WTC11 (cell line): ENCODE measurements around the gene COL27A1. TPM values are rescaled to one million over a fixed set of nuclear protein-coding genes. Genes with fewer than 3 reads are reported as not detected.

Experiments used
- ATAC-seq: fragments of 200-7000 bp; cut with Tn5 transposase; 2 replicates; pipeline ENCODE4 v1.10.0; 2021; ENCODE audit warnings: mild to moderate bottlenecking, moderate library complexity
- CTCF ChIA-PET: fragments of 300-600 bp; sonication (Branson Sonifier 250); formaldehyde crosslinking; loops from one replicate; lab custom pipeline; 2021; ENCODE audit warnings: antibody characterized with exemption; lab: Charles Lee
- POLR2A ChIA-PET: fragments of 350-600 bp; sonication (Branson Sonifier 250); formaldehyde crosslinking; loops from one replicate; lab custom pipeline; 2021; ENCODE audit warnings: antibody characterized with exemption; lab: Charles Lee
- DNase-seq: peaks from one replicate; pipeline ENCODE4 v3.0.0; 2021; ENCODE audit warnings: low spot score
- H3K27ac Mint-ChIP-seq: 2 replicates; pipeline ENCODE4 v1.8.0; 2021; ENCODE audit warnings: mixed read lengths
- H3K27me3 Mint-ChIP-seq: 2 replicates; pipeline ENCODE4 v1.8.0; 2021; ENCODE audit warnings: low read depth, mild to moderate bottlenecking, moderate library complexity, mixed read lengths
- H3K36me3 Mint-ChIP-seq: 2 replicates; pipeline ENCODE4 v1.8.0; 2021; ENCODE audit warnings: mixed read lengths
- H3K4me1 Mint-ChIP-seq: 2 replicates; pipeline ENCODE4 v1.8.0; 2022; ENCODE audit warnings: mixed read lengths
- H3K4me3 Mint-ChIP-seq: 2 replicates; pipeline ENCODE4 v1.8.0; 2021; ENCODE audit warnings: mild to moderate bottlenecking, moderate library complexity, mixed read lengths
- H3K9me3 Mint-ChIP-seq: 2 replicates; pipeline ENCODE4 v1.8.0; 2021; ENCODE audit warnings: mixed read lengths
- AR ChIP-seq: fragments of 250-450 bp; sonication (Bioruptor Pico); IDR thresholded peaks from 2 replicates; pipeline ENCODE4 v1.9.0; 2021; ENCODE audit warnings: mild to moderate bottlenecking
- ATF2 ChIP-seq: sonication (generic); formaldehyde crosslinking; IDR thresholded peaks from 2 replicates; pipeline ENCODE4 v1.8.1; 2022; ENCODE audit warnings: low read depth, missing genetic modification reagents, borderline replicate concordance
- EMX1 ChIP-seq: fragments of 250-450 bp; sonication (Bioruptor Pico); IDR thresholded peaks from 2 replicates; pipeline ENCODE4 v1.8.0; 2021; ENCODE audit warnings: mild to moderate bottlenecking
- FOXK1 ChIP-seq: sonication (generic); formaldehyde crosslinking; IDR thresholded peaks from 2 replicates; pipeline ENCODE4 v1.8.0; 2022; ENCODE audit warnings: mild to moderate bottlenecking, moderate library complexity, missing genetic modification reagents
- GABPB1 ChIP-seq: sonication (generic); formaldehyde crosslinking; IDR thresholded peaks from 2 replicates; pipeline ENCODE4 v1.8.1; 2023; ENCODE audit warnings: mild to moderate bottlenecking, missing genetic modification reagents
- GRHL2 ChIP-seq: fragments of 250-450 bp; sonication (Bioruptor Pico); IDR thresholded peaks from 2 replicates; pipeline ENCODE4 v1.8.0; 2022; ENCODE audit warnings: mild to moderate bottlenecking, moderate library complexity; ENCODE audit not compliant: insufficient replicate concordance, severe bottlenecking
- HMGA2 ChIP-seq: fragments of 250-450 bp; sonication (Bioruptor Pico); IDR thresholded peaks from 2 replicates; pipeline ENCODE4 v1.4.0; 2021; ENCODE audit warnings: mild to moderate bottlenecking, moderate library complexity
- HMGXB4 ChIP-seq: sonication (generic); formaldehyde crosslinking; IDR thresholded peaks from 2 replicates; pipeline ENCODE4 v1.8.1; 2023; ENCODE audit warnings: mild to moderate bottlenecking, moderate library complexity, missing genetic modification reagents
- JAZF1 ChIP-seq: fragments of 250-450 bp; sonication (Bioruptor Pico); IDR thresholded peaks from 2 replicates; pipeline ENCODE4 v1.9.0; 2021; ENCODE audit warnings: moderate library complexity, mild to moderate bottlenecking, inconsistent platforms
- KAT7 ChIP-seq: sonication (generic); formaldehyde crosslinking; IDR thresholded peaks from 2 replicates; pipeline ENCODE4 v1.8.1; 2023; ENCODE audit warnings: missing genetic modification reagents, mild to moderate bottlenecking, borderline replicate concordance
- MLX ChIP-seq: sonication (generic); formaldehyde crosslinking; IDR thresholded peaks from 2 replicates; pipeline ENCODE4 v1.8.1; 2023; ENCODE audit warnings: mild to moderate bottlenecking, missing genetic modification reagents, moderate library complexity
- MXD4 ChIP-seq: fragments of 250-450 bp; sonication (Bioruptor Pico); IDR thresholded peaks from 2 replicates; pipeline ENCODE4 v1.8.0; 2021; ENCODE audit warnings: mild to moderate bottlenecking, moderate library complexity, borderline replicate concordance
- NFE2L1 ChIP-seq: sonication (generic); formaldehyde crosslinking; IDR thresholded peaks from 2 replicates; pipeline ENCODE4 v1.8.1; 2023; ENCODE audit warnings: missing genetic modification reagents
- NR3C1 ChIP-seq: sonication (generic); formaldehyde crosslinking; conservative IDR thresholded peaks from 2 replicates; pipeline ENCODE4 v1.8.1; 2023; ENCODE audit warnings: low read depth, mild to moderate bottlenecking, missing genetic modification reagents
- OVOL2 ChIP-seq: fragments of 250-450 bp; sonication (Bioruptor Pico); IDR thresholded peaks from 2 replicates; pipeline ENCODE4 v1.9.0; 2021; ENCODE audit warnings: mild to moderate bottlenecking, borderline replicate concordance
- PRRX2 ChIP-seq: fragments of 250-450 bp; sonication (Bioruptor Pico); IDR thresholded peaks from 2 replicates; pipeline ENCODE4 v1.8.0; 2021; ENCODE audit warnings: mild to moderate bottlenecking
- TEAD1 ChIP-seq: sonication (generic); formaldehyde crosslinking; IDR thresholded peaks from 2 replicates; pipeline ENCODE4 v1.8.0; 2022; ENCODE audit warnings: mild to moderate bottlenecking, missing genetic modification reagents
- TEAD4 ChIP-seq: sonication (generic); formaldehyde crosslinking; IDR thresholded peaks from 2 replicates; pipeline ENCODE4 v1.8.0; 2022; ENCODE audit warnings: mild to moderate bottlenecking, missing genetic modification reagents
- TP53 ChIP-seq: sonication (generic); formaldehyde crosslinking; IDR thresholded peaks from 2 replicates; pipeline ENCODE4 v1.8.1; 2023; ENCODE audit warnings: mild to moderate bottlenecking, missing genetic modification reagents
- ZBTB21 ChIP-seq: sonication (generic); formaldehyde crosslinking; IDR thresholded peaks from 2 replicates; pipeline ENCODE4 v1.8.1; 2023; ENCODE audit warnings: mild to moderate bottlenecking, missing genetic modification reagents, borderline replicate concordance
- ZBTB43 ChIP-seq: sonication (generic); formaldehyde crosslinking; IDR thresholded peaks from 2 replicates; pipeline ENCODE4 v1.8.1; 2023; ENCODE audit warnings: mild to moderate bottlenecking, missing genetic modification reagents
- ZMAT4 ChIP-seq: fragments of 250-450 bp; sonication (Bioruptor Pico); IDR thresholded peaks from 2 replicates; pipeline ENCODE4 v1.9.0; 2021; ENCODE audit warnings: mild to moderate bottlenecking
- ZNF121 ChIP-seq: sonication (generic); formaldehyde crosslinking; IDR thresholded peaks from 2 replicates; pipeline ENCODE4 v1.8.0; 2023; ENCODE audit warnings: missing genetic modification reagents
- ZNF219 ChIP-seq: sonication (generic); formaldehyde crosslinking; IDR thresholded peaks from 2 replicates; pipeline ENCODE4 v1.8.0; 2023; ENCODE audit warnings: missing genetic modification reagents, mild to moderate bottlenecking, borderline replicate concordance
- ZNF232 ChIP-seq: sonication (generic); formaldehyde crosslinking; IDR thresholded peaks from 2 replicates; pipeline ENCODE4 v1.8.0; 2022; ENCODE audit warnings: mild to moderate bottlenecking, missing genetic modification reagents
- total RNA-seq: library from RNA; stranded (reverse); gene quantifications from 3 replicates; pipeline ENCODE4 v1.2.3, GENCODE V29; 2021

COL27A1 gene
- total RNA-seq, 1 experiment from 2014 or later = 47.5 TPM

GRCh38 chr9:114124138-114124537, 31.2 kb upstream of the COL27A1 start (continued):
- TF ChIP-seq TP53 (CRISPR knock-in tag) (no peak), OVOL2 (CRISPR knock-in tag) (no peak), ATF2 (CRISPR knock-in tag) (no peak), TEAD4 (CRISPR knock-in tag) (no peak), AR (CRISPR knock-in tag) (no peak), PRRX2 (CRISPR knock-in tag) (no peak), NFE2L1 (CRISPR knock-in tag) (no peak), ZBTB21 (CRISPR knock-in tag) (no peak), ZNF121 (CRISPR knock-in tag) (no peak)
- TF ChIP-seq, all 79 proteins: peak for 0

- CTCF ChIA-PET = interaction anchor here (1.0 to 3.9 kb wide), 5 partner anchors 17 to 166 kb away, joined by 3 to 27 read pairs (median 10); no protein-coding TSS in a partner anchor
- H3K4me3 Mint-ChIP-seq = no peak overlapping the region
- H3K9me3 Mint-ChIP-seq = 0 out of 2 replicates have a peak, but pooled peaks cover 4% of the 10 kb centered on the region
- H3K27me3 Mint-ChIP-seq = peaks cover 44% of the 10 kb centered on the region
- DNase-seq = no peak
- H3K36me3 Mint-ChIP-seq = no peaks in the 10 kb centered on the region
- TF ChIP-seq EMX1 (CRISPR knock-in tag) (no peak), ZBTB21 (CRISPR knock-in tag) (no peak), GRHL2 (CRISPR knock-in tag) (no peak), MXD4 (no peak), GABPB1 (CRISPR knock-in tag) (no peak), MLX (CRISPR knock-in tag) (no peak), TEAD1 (CRISPR knock-in tag) (no peak), KAT7 (CRISPR knock-in tag) (no peak), FOXK1 (no peak), ZMAT4 (CRISPR knock-in tag) (no peak)
- 0 out of 2 replicates have a peak, but pooled peaks have one; percentile 11 for ATAC-seq
- POLR2A ChIA-PET = no interaction called here
- H3K4me1 Mint-ChIP-seq = peaks cover 9% of the 10 kb centered on the region
- no peak overlapping the region for H3K27ac Mint-ChIP-seq
Observed at GRCh38 chr9:114124666-114125475, 30.5 kb upstream of the COL27A1 start.

- H3K9me3 Mint-ChIP-seq = 0 out of 2 replicates have a peak, but pooled peaks cover 4% of the 10 kb centered on the region
- TF ChIP-seq ZNF219 (CRISPR knock-in tag) (no peak), TEAD1 (CRISPR knock-in tag) (no peak), ZBTB43 (CRISPR knock-in tag) (no peak), ZNF232 (no peak), NR3C1 (CRISPR knock-in tag) (no peak), HMGXB4 (CRISPR knock-in tag) (no peak), JAZF1 (CRISPR knock-in tag) (no peak), HMGA2 (CRISPR knock-in tag) (no peak)
Observed at GRCh38 chr9:114125476-114126013, 29.8 kb upstream of the COL27A1 start.

More at GRCh38 chr9:114125476-114126013, 29.8 kb upstream of the COL27A1 start:
- POLR2A ChIA-PET = no interaction called here
- CTCF ChIA-PET = interaction anchor here (1.0 to 3.9 kb wide), 5 partner anchors 18 to 165 kb away, joined by 3 to 27 read pairs (median 10); no protein-coding TSS in a partner anchor
- H3K27ac Mint-ChIP-seq = no peak overlapping the region
- peaks cover 9% of the 10 kb centered on the region for H3K4me1 Mint-ChIP-seq
- no peak; the same call in 1 of the 2 replicates for ATAC-seq
- H3K27me3 Mint-ChIP-seq = peaks cover 46% of the 10 kb centered on the region
- H3K36me3 Mint-ChIP-seq = no peaks in the 10 kb centered on the region
- H3K4me3 Mint-ChIP-seq = no peak overlapping the region
- DNase-seq = no peak
